SK-N-SH (cell line): ENCODE measurements around the gene EFNB2. TPM values are rescaled to one million over a fixed set of nuclear protein-coding genes. Genes with fewer than 3 reads are reported as not detected.

Experiments used
- CTCF ChIA-PET: fragments of 300-600, 350-600 bp; formaldehyde crosslinking; extraction: SDS; loops from one replicate; lab custom pipeline; 2021; lab: Yijun Ruan, JAX
- POLR2A ChIA-PET: fragments of 350-600 bp; sonication (Branson Sonifier 250); formaldehyde crosslinking; extraction: SDS; loops from one replicate; lab custom pipeline; 2020; ENCODE audit warnings: antibody characterized with exemption, inconsistent platforms; lab: Yijun Ruan, JAX
- DNase-seq: peaks from one replicate; pipeline ENCODE4 v3.0.0; 2012
- H2AFZ ChIP-seq: fragments of 200-600 bp; sonication (generic); 2 replicates; pipeline ENCODE4 v1.8.1; 2016; ENCODE audit warnings: antibody characterized with exemption, mild to moderate bottlenecking, low read depth
- H3F3A ChIP-seq: fragments of 200-600 bp; sonication (generic); replicated peaks from 2 replicates; pipeline ENCODE3; 2016; ENCODE audit warnings: antibody characterized with exemption, mild to moderate bottlenecking; ENCODE audit not compliant: insufficient read depth
- H3K27ac ChIP-seq, 2 experiments: fragments of 200-500 bp in 1 of 2; fragments of 200-600 bp in 1 of 2; sonication (Bioruptor generic) in 1 of 2; sonication (generic), shearing (Covaris generic) in 1 of 2; 2 replicates each; pipeline versions ENCODE4 v1.5.1 to v1.6.1; 2014 to 2016; ENCODE audit warnings: low read depth in 2 of 2, inconsistent platforms in 1 of 2, low read length in 1 of 2, mild to moderate bottlenecking in 1 of 2, mixed read lengths in 1 of 2
- H3K27me3 ChIP-seq: fragments of 200-600 bp; sonication (generic), shearing (Covaris generic); 2 replicates; pipeline ENCODE4 v1.6.1; 2016; ENCODE audit warnings: mixed run types; ENCODE audit not compliant: insufficient read depth
- H3K36me3 ChIP-seq, 2 experiments: fragments of 200-500 bp in 1 of 2; fragments of 200-600 bp in 1 of 2; sonication (Bioruptor generic) in 1 of 2; sonication (generic) in 1 of 2; replicated peaks in 1 of 2; 2 replicates each; pipeline versions ENCODE3 to v1.5.1; 2014 to 2016; ENCODE audit warnings: low read length in 1 of 2, mild to moderate bottlenecking in 1 of 2; ENCODE audit not compliant: insufficient read depth in 2 of 2, control insufficient read depth in 1 of 2
- H3K4me1 ChIP-seq, 2 experiments: fragments of 200-500 bp in 1 of 2; fragments of 200-600 bp in 1 of 2; sonication (Bioruptor generic) in 1 of 2; sonication (generic), shearing (Covaris generic) in 1 of 2; 2 replicates each; pipeline versions ENCODE4 v1.5.1 to v1.6.1; 2014 to 2016; ENCODE audit warnings: low read depth in 1 of 2, low read length in 1 of 2, mixed run types in 1 of 2; ENCODE audit not compliant: insufficient read depth in 2 of 2, control insufficient read depth in 1 of 2
- H3K4me2 ChIP-seq: fragments of 200-600 bp; sonication (generic), shearing (Covaris generic); 2 replicates; pipeline ENCODE4 v1.6.1; 2017; ENCODE audit warnings: mixed run types
- H3K4me3 ChIP-seq, 2 experiments: fragments of 200-500 bp in 1 of 2; fragments of 200-600 bp in 1 of 2; sonication (Bioruptor generic) in 1 of 2; sonication (generic), shearing (Covaris generic) in 1 of 2; 2 replicates each; pipeline versions ENCODE4 v1.5.1 to v1.8.1; 2014 to 2016; ENCODE audit warnings: low read depth in 2 of 2, inconsistent platforms in 1 of 2, low read length in 1 of 2, mild to moderate bottlenecking in 1 of 2, mixed read lengths in 1 of 2, moderate library complexity in 1 of 2
- H3K79me2 ChIP-seq: fragments of 200-600 bp; sonication (generic); 2 replicates; pipeline ENCODE4 v1.8.1; 2017; ENCODE audit warnings: mild to moderate bottlenecking; ENCODE audit not compliant: insufficient read depth
- H3K9ac ChIP-seq: fragments of 200-600 bp; sonication (generic); 2 replicates; pipeline ENCODE4 v1.6.1; 2017; ENCODE audit warnings: mixed run types
- H3K9me2 ChIP-seq: fragments of 200-600 bp; sonication (generic); 2 replicates; pipeline ENCODE4 v1.6.1; 2017; ENCODE audit warnings: mixed run types
- H3K9me3 ChIP-seq: fragments of 200-600 bp; sonication (generic); 2 replicates; pipeline ENCODE4 v1.6.1; 2017; ENCODE audit warnings: mixed run types, mild to moderate bottlenecking, moderate library complexity
- H4K20me1 ChIP-seq: fragments of 200-600 bp; sonication (generic); 2 replicates; pipeline ENCODE4 v1.6.1; 2017; ENCODE audit warnings: mild to moderate bottlenecking, mixed run types; ENCODE audit not compliant: insufficient read depth
- EP300 ChIP-seq, 2 experiments: IDR thresholded peaks; 2 replicates each; pipeline versions ENCODE4 v1.4.0 to v1.6.1; 2012; ENCODE audit warnings: borderline replicate concordance in 1 of 2, low read depth in 1 of 2, low read length in 1 of 2
- EZH2phosphoT487 ChIP-seq: fragments of 200-600 bp; sonication (generic); IDR thresholded peaks from 2 replicates; pipeline ENCODE4 v1.6.1; 2017; ENCODE audit warnings: low read depth, mixed run types, mild to moderate bottlenecking, antibody characterized with exemption, moderate library complexity, borderline replicate concordance
- IRF3 ChIP-seq: fragments of 150-350 bp; IDR thresholded peaks from 2 replicates; pipeline ENCODE4 v1.6.1; 2016; ENCODE audit warnings: mild to moderate bottlenecking, low read depth, low read length
- MAX ChIP-seq: IDR thresholded peaks from 2 replicates; pipeline ENCODE4 v1.4.0; 2012; ENCODE audit warnings: low read depth
- MXI1 ChIP-seq: IDR thresholded peaks from 2 replicates; pipeline ENCODE4 v1.6.1; 2012; ENCODE audit warnings: mild to moderate bottlenecking, low read depth, low read length, improper control_type of control experiment
- NRF1 ChIP-seq: IDR thresholded peaks from 2 replicates; pipeline ENCODE4 v1.6.1; 2012; ENCODE audit warnings: low read depth, mild to moderate bottlenecking, low read length
- POLR2AphosphoS5 ChIP-seq: IDR thresholded peaks from 2 replicates; pipeline ENCODE4 v1.6.1; 2012; ENCODE audit warnings: low read depth, low read length
- RCOR1 ChIP-seq: fragments of 150-350 bp; IDR thresholded peaks from 2 replicates; pipeline ENCODE4 v1.6.1; 2017; ENCODE audit warnings: antibody characterized with exemption, low read length
- REST ChIP-seq: IDR thresholded peaks from 2 replicates; pipeline ENCODE4 v1.6.1; 2012; ENCODE audit warnings: mild to moderate bottlenecking, low read depth, low read length, moderate library complexity
- RFX5 ChIP-seq: IDR thresholded peaks from 2 replicates; pipeline ENCODE4 v1.6.1; 2012; ENCODE audit warnings: mild to moderate bottlenecking, improper control_type of control experiment, low read length
- RXRA ChIP-seq: IDR thresholded peaks from 2 replicates; pipeline ENCODE4 v1.4.0; 2012; ENCODE audit warnings: low read depth, mild to moderate bottlenecking, borderline replicate concordance
- SIN3A ChIP-seq: IDR thresholded peaks from 2 replicates; pipeline ENCODE4 v1.6.1; 2012; ENCODE audit warnings: low read depth, mild to moderate bottlenecking, low read length, moderate library complexity, borderline replicate concordance
- TAF1 ChIP-seq: IDR thresholded peaks from 2 replicates; pipeline ENCODE4 v1.6.1; 2012; ENCODE audit warnings: low read depth, mild to moderate bottlenecking, low read length, moderate library complexity, borderline replicate concordance
- TCF12 ChIP-seq: IDR thresholded peaks from 2 replicates; pipeline ENCODE4 v1.4.0; 2012
- TEAD4 ChIP-seq: IDR thresholded peaks from 2 replicates; pipeline ENCODE4 v1.4.0; 2012; ENCODE audit warnings: mild to moderate bottlenecking, borderline replicate concordance; ENCODE audit not compliant: insufficient read depth
- YY1 ChIP-seq: IDR thresholded peaks from 2 replicates; pipeline ENCODE4 v1.4.0; 2012; ENCODE audit warnings: low read depth, mild to moderate bottlenecking
- WGBS: methylation state at CpG from one replicate; pipeline ENCODE4 v1.1.6; 2017; ENCODE audit warnings: low lambda C conversion rate; 5-methylcytosine and 5-hydroxymethylcytosine counted together
- polyA plus RNA-seq, 3 experiments: library from polyadenylated mRNA; depleted of rRNA; stranded (reverse); fragments of >200 nt; gene quantifications; 2 replicates each; pipeline ENCODE4 v1.2.3, GENCODE V29; 2012

Gene EFNB2
- polyA plus RNA-seq, 1 of the 3 experiments (the other 2 are of a cell fraction), result 3.0 TPM

GRCh38 chr13:106490569-106491321 lies 44.7 kb downstream of the EFNB2 start:
- CTCF ChIA-PET, result interaction anchor here (1.3 kb wide), 1 partner anchor 12 kb away, joined by 3 read pairs; no protein-coding TSS in a partner anchor
- no peaks in the 10 kb centered on the region for H3K9me3 ChIP-seq
- no peak overlapping the region for H3K27ac ChIP-seq
- peaks cover 0 to 16% of the 10 kb centered on the region in 2 experiments; a peak in 2 of 4 replicates for H3K4me1 ChIP-seq
- no peak overlapping the region for H3K4me3 ChIP-seq
- H3K9ac ChIP-seq, result no peak overlapping the region
- H3K27me3 ChIP-seq, result no peaks in the 10 kb centered on the region
- WGBS, result 96% methylated on average over 14 of the region's 14 CpGs
- H3K9me2 ChIP-seq, result no peaks in the 10 kb centered on the region
- H2AFZ ChIP-seq, result no peak overlapping the region
- no peaks in the 10 kb centered on the region for H3F3A ChIP-seq
- DNase-seq, result no peak
- no peak overlapping the region for H3K4me2 ChIP-seq
- POLR2A ChIA-PET, result no interaction called here
- peaks cover 7 to 32% of the 10 kb centered on the region in 2 experiments for H3K36me3 ChIP-seq
- TF ChIP-seq TEAD4 (no peak), RCOR1 (no peak), EZH2phosphoT487 (no peak)
- no peaks in the 10 kb centered on the region for H3K79me2 ChIP-seq
- no peaks in the 10 kb centered on the region for H4K20me1 ChIP-seq

- CTCF ChIA-PET, result no interaction called here
- POLR2A ChIA-PET, result no interaction called here
- no peaks in the 10 kb centered on the region for H3K9me2 ChIP-seq
- no peaks in the 10 kb centered on the region for H4K20me1 ChIP-seq
- DNase-seq, result peak; percentile 30
- peaks cover 7 to 32% of the 10 kb centered on the region in 2 experiments for H3K36me3 ChIP-seq
- H3K9ac ChIP-seq, result no peak overlapping the region
- 0 out of 4 replicates have a peak overlapping the region, but pooled peaks of 1 of the 2 experiments have one; percentile 28 for H3K27ac ChIP-seq
- H3K9me3 ChIP-seq, result no peaks in the 10 kb centered on the region
- WGBS, result 60% methylated on average over 7 of the region's 7 CpGs
- no peaks in the 10 kb centered on the region for H3K27me3 ChIP-seq
- no peak overlapping the region for H3K4me3 ChIP-seq
- H3K4me2 ChIP-seq, result no peak overlapping the region
- H3F3A ChIP-seq, result no peaks in the 10 kb centered on the region
- peaks cover 0 to 14% of the 10 kb centered on the region in 2 experiments; a peak in 2 of 4 replicates for H3K4me1 ChIP-seq
- H2AFZ ChIP-seq, result no peak overlapping the region
- TF ChIP-seq RXRA, result no peak
- no peak for TF ChIP-seq REST
- TF ChIP-seq EP300 (IDR thresholded peaks at IDR 0.05; ENCODE audit: borderline replicate concordance in 1 of 2, low read depth in 1 of 2, low read length in 1 of 2), result 0 out of 4 replicates have a peak, but pooled peaks of 1 of the 2 experiments have one; percentile 19
- no peak for TF ChIP-seq MAX
- TF ChIP-seq TAF1, result no peak
- no peak for TF ChIP-seq MXI1
- TF ChIP-seq NRF1, result no peak
- TF ChIP-seq TCF12, result 0 out of 2 replicates have a peak, but pooled peaks have one; percentile 12
- no peak for TF ChIP-seq IRF3
- no peak for TF ChIP-seq POLR2AphosphoS5
- TF ChIP-seq YY1, result no peak
- no peak for TF ChIP-seq SIN3A
- TF ChIP-seq RFX5, result no peak
- no peak for TF ChIP-seq TEAD4
- H3K79me2 ChIP-seq, result no peaks in the 10 kb centered on the region
These were observed 45.5 kb downstream of the EFNB2 start for GRCh38 chr13:106489849-106490568.
